Stimulated activated naive B cell treated with anti-CD40 and anti-IgM and Interleukin-4, amounts not matched to agents 10 μg/mL and 1 μg/mL and 100 μg/mL, for 72 hours (primary cell): ENCODE results near the gene HNF1B.

Source experiments
- ATAC-seq, 2 donors: fragments of 150-1000 bp; cut with Tn5 transposase; replicated peaks; 2 replicates each; pipeline ENCODE4 v1.10.0; 2021; ENCODE audit warnings: moderate library complexity in 1 of 2
- DNase-seq: peaks from one replicate; pipeline ENCODE4 v3.0.0; 2021
- H3K27ac Mint-ChIP-seq: one replicate; pipeline ENCODE4 v1.8.0; 2022; ENCODE audit warnings: mild to moderate bottlenecking, mixed read lengths
- H3K27me3 Mint-ChIP-seq, 2 donors: one replicate each; pipeline ENCODE4 v1.8.0; 2022; ENCODE audit warnings: mixed read lengths in 2 of 2
- H3K36me3 Mint-ChIP-seq, 2 donors: one replicate each; pipeline ENCODE4 v1.8.0; 2022; ENCODE audit warnings: mixed read lengths in 2 of 2, mild to moderate bottlenecking in 1 of 2
- H3K4me1 Mint-ChIP-seq, 2 donors: one replicate each; pipeline ENCODE4 v1.8.0; 2022; ENCODE audit warnings: mixed read lengths in 2 of 2, mild to moderate bottlenecking in 1 of 2
- H3K4me3 Mint-ChIP-seq, 2 donors: one replicate each; pipeline ENCODE4 v1.8.0; 2022; ENCODE audit warnings: mild to moderate bottlenecking in 2 of 2, mixed read lengths in 2 of 2, moderate library complexity in 1 of 2
- H3K9me3 Mint-ChIP-seq, 2 donors: one replicate each; pipeline ENCODE4 v1.8.0; 2022; ENCODE audit warnings: mixed read lengths in 2 of 2, mild to moderate bottlenecking in 1 of 2

HNF1B gene

DNA sequence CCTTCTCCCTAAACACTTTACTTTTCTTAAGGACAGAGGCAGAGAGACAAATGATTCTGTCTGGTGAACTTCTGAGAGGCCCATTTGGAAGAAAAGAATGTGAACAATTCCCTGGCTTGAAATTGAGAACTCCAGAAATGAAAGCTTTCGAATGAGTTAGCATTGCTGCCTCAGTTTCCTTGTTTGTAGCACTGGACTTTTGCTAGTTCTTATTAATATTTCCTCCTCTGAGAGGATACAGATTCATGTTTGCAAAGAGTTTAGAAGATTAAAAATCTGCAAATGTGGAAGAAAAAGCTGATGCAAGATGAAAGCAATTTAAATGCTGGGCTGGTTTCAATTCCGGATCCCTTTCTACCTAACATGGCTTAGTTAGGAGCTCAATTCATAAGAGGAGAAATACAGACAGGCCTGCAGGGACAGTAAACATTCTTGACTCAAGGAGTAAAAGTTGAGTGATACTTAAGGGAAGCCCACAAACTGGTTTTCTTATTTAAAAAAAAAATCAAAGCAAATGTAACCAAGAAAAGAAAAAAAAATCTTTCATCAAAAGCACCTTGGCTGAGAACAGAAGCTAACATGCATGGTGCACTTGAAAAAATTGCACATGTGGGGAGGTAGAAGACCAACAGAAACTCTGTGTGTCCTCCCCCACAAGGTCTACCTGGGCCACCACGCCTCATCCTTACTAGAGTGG, 27.1 kb downstream of the HNF1B start:
- no peak for ATAC-seq
- H3K27ac Mint-ChIP-seq = no peak overlapping the region
- H3K4me1 Mint-ChIP-seq = peaks cover 12 to 14% of the 10 kb centered on the region in 2 donors

DNA sequence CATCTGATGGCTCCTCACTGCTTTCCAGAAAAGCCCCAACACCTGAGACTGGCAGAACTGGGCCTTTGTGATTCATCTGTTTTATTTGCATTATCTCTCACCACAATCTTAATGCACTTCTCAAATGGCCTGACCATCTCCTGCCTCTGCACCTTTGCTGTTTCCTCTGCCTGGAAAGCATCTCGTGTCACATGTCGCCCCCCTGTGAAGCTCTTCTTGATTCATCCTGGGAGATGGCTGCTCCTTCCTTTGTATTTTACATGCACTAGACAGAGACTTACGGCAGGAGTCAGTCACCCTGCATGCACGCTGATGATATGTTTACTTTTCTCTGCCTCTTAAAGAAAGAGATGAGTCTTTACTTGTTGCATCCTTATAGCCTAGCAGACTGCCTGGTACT, 30.0 kb downstream of the HNF1B start:
- Mint-ChIP-seq H3K9me3 (no peaks in the 10 kb centered on the region), H3K27me3 (peaks cover 51 to 54% of the 10 kb centered on the region in 2 donors), H3K27ac (no peak overlapping the region), H3K36me3 (peaks cover 44 to 68% of the 10 kb centered on the region in 2 donors), H3K4me3 (no peak overlapping the region), H3K4me1 (peaks cover 12 to 16% of the 10 kb centered on the region in 2 donors)
- ATAC-seq (no peak), DNase-seq (no peak)

More for the DNA sequence above, 27.1 kb downstream of the HNF1B start:
- Mint-ChIP-seq H3K27me3 (peaks cover 39 to 48% of the 10 kb centered on the region in 2 donors), H3K9me3 (no peaks in the 10 kb centered on the region), H3K36me3 (peaks cover 44 to 66% of the 10 kb centered on the region in 2 donors), H3K4me3 (no peak overlapping the region)
- DNase-seq = no peak

DNA sequence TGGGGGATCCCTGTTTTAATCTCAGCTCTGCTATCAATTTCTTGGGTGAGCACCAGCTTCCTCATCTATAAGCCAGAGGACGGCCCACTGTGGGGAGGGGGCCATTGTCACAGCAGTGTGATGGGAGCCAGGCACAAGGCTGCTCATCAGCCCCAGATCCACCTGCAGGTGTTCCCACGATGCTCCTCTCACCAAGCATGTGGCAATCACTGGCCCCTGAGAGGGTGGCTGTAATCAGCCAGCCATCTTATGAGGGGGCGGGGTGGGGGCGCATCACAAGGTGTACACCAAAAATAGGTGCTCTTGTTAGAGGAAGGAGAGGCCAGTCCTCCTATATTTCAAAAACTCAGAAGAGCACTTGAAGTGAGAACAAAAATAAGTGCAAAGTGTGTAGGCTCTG, 31.2 kb downstream of the HNF1B start:
- H3K36me3 Mint-ChIP-seq = peaks cover 46 to 65% of the 10 kb centered on the region in 2 donors
- no peak for ATAC-seq
- peaks cover 46 to 56% of the 10 kb centered on the region in 2 donors for H3K27me3 Mint-ChIP-seq

DNA sequence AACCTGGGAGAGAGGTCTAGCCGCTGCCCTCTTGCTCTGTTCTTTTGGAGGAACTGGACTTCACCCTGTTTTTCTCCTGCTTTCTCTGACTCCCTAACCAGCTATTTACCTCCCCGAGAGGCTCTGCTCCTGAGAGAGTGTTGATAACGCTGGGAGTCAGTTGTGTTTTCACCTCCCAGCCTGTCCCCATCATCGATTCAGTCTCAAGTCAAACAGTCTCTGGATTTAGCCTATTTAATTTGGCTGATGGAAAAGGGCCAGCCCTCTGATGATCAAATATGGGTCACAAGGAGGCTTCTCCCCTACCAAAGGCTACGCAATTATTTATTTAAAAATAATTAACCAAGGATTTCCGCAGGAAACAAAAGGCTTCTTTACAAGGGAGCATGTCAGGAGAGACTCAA, 31.8 kb downstream of the HNF1B start:
- Mint-ChIP-seq H3K27me3 (peaks cover 43 to 56% of the 10 kb centered on the region in 2 donors), H3K4me1 (peaks cover 23 to 35% of the 10 kb centered on the region in 2 donors), H3K4me3 (no peak overlapping the region), H3K9me3 (no peaks in the 10 kb centered on the region), H3K36me3 (peaks cover 46 to 67% of the 10 kb centered on the region in 2 donors), H3K27ac (no peak overlapping the region)
- no peak for ATAC-seq
- DNase-seq = no peak

More for the DNA sequence above, 31.2 kb downstream of the HNF1B start:
- H3K4me3 Mint-ChIP-seq = no peak overlapping the region
- DNase-seq = no peak
- H3K4me1 Mint-ChIP-seq = peaks cover 22 to 29% of the 10 kb centered on the region in 2 donors
- H3K27ac Mint-ChIP-seq = no peak overlapping the region
- no peaks in the 10 kb centered on the region for H3K9me3 Mint-ChIP-seq

DNA sequence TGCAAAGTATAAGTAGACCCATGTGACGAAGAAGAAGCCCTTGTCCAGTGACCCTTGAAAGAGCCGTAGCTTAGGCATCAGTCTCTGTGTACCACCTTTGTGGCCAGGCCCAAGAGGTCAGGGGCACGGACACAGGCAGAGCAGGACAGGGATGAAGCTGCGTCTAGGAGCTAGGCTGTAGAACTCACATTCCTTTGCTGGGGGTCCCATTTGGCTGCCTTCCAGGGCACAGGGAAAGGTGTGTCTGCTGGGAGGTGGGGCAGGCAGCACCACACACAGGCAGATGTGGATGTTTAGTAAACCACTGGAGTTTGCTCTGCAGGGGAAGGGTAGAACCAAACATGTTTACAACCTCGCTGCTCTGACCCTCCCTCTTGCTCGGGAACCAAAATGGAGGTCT, 33.7 kb downstream of the HNF1B start:
- Mint-ChIP-seq H3K9me3 (no peaks in the 10 kb centered on the region), H3K36me3 (peaks cover 50 to 73% of the 10 kb centered on the region in 2 donors), H3K27ac (no peak overlapping the region), H3K27me3 (peaks cover 41 to 50% of the 10 kb centered on the region in 2 donors), H3K4me1 (peaks cover 24 to 37% of the 10 kb centered on the region in 2 donors), H3K4me3 (no peak overlapping the region)
- ATAC-seq (no peak), DNase-seq (no peak)

DNA sequence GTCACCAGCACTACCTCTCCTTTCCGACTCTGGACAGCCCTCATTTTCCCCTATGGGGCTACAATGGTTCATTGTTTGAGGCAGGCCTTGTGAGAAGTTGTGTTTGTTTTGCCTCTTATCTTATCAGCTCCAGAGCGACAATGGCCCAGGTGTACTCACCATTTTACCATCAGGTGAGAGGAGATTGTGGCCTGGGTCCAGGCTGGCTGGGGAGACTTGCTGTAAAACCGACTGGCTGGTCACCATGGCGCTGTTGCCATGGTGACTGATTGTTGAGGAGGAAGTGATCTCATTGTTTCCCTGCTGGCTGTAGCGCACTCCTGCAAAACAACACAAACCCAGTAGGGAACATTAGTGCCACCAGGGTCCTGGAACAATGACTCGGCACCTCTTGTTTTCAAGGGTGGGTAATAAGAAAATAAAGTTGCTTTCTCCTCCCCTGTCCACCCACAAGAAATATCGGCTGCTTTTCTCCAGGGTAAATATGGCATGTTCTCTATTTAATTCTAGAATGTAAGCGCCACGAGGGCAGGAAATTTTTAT, 34.4 kb downstream of the HNF1B start:
- peaks cover 39 to 47% of the 10 kb centered on the region in 2 donors for H3K27me3 Mint-ChIP-seq
- peak overlapping the region; percentile 14 for H3K27ac Mint-ChIP-seq
- peaks cover 24 to 37% of the 10 kb centered on the region in 2 donors for H3K4me1 Mint-ChIP-seq
- DNase-seq = no peak
- peaks cover 50 to 72% of the 10 kb centered on the region in 2 donors for H3K36me3 Mint-ChIP-seq
- H3K9me3 Mint-ChIP-seq = no peaks in the 10 kb centered on the region
- H3K4me3 Mint-ChIP-seq = no peak overlapping the region
- no peak for ATAC-seq

DNA sequence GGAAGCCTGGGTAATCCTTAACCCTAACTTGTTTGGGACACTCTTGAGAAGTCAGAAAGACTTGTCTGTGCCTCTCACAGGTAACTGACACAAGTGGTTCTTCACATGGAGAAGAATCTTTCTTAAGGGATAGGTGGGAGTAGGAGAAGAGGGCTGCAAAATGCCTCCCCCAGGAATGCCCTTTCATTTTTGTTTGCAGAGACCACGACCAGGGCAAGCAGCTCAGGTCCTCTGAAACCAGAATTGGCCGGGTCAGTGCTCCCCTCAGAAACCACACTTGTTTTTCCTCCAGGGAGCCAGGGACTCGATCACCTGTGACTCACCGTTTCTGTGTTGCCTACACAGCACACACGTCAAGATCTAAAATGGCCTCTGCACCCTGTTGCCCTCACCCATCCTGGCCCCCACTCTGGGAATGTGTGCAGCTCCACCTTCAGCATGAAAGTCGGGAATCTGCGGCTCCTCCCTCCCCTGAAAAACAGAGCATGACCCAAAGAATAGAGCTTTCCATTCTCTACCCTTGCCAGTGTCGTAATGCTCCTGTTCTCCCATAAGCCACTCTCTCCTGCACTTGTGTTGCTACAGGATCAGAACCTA, 36.1 kb downstream of the HNF1B start:
- Mint-ChIP-seq H3K4me1 (peaks cover 16 to 25% of the 10 kb centered on the region in 2 donors), H3K27me3 (peaks cover 39 to 42% of the 10 kb centered on the region in 2 donors), H3K27ac (no peak overlapping the region), H3K36me3 (peaks cover 54 to 75% of the 10 kb centered on the region in 2 donors), H3K4me3 (no peak overlapping the region), H3K9me3 (no peaks in the 10 kb centered on the region)
- ATAC-seq (peak; percentile 87 to 88), DNase-seq (no peak)

DNA sequence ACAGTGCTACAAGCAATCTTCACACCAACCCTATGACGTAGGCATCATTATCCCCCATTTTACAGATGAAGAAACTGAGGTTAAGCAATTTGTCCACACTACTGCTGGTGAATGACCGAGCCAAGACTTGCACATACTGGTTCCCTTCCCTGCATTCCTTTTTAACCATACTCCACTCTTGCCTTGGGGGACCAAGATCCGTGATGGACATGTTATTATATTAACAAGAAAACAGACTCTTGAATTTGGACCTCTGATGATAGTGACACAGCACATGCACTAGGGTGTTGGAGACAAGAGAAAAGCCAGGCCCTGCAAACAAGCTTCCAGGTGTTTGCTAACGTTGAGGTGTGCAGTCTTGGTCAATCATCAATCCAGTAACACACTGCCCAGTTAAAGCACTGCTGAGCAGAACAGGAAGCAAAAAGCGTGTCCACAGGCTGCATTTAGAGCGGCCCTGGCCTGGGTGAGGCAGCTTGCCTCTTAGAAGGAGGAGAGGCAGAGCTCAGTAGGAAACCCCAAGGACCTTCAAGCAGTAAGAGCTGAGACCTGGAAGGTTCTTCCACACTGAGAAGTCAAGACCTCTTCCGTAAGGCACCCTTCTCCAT, 36.7 kb downstream of the HNF1B start:
- peak; percentile 46 to 50 for ATAC-seq
- Mint-ChIP-seq H3K4me1 (peaks cover 15 to 23% of the 10 kb centered on the region in 2 donors), H3K27ac (no peak overlapping the region), H3K4me3 (no peak overlapping the region), H3K9me3 (no peaks in the 10 kb centered on the region), H3K36me3 (peaks cover 52 to 77% of the 10 kb centered on the region in 2 donors), H3K27me3 (peaks cover 38 to 40% of the 10 kb centered on the region in 2 donors)
- no peak for DNase-seq

DNA sequence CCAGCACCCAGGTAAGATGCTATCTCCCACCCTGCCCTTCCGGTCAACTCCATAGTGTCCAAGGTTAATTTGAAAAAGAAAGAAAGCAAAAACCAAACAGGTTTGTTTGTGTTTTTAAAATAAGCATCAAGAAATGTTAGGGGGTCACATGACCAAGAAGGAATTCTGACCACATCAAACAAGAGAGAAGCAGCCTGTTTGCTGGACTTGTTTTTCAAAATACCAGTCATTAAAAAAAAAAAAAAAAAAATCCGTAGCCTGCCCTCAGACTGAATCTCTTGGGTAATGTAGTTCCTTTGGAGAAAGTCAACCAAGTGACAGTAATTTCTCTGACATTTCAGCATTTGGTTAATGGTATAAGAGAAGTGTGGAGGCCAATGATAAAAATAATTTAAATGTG, 38.4 kb downstream of the HNF1B start:
- no peak for ATAC-seq
- H3K36me3 Mint-ChIP-seq = peaks cover 50 to 81% of the 10 kb centered on the region in 2 donors
- peaks cover 26 to 31% of the 10 kb centered on the region in 2 donors for H3K27me3 Mint-ChIP-seq
- DNase-seq = no peak
- H3K9me3 Mint-ChIP-seq = no peaks in the 10 kb centered on the region
- H3K4me3 Mint-ChIP-seq = no peak overlapping the region
- H3K4me1 Mint-ChIP-seq = peaks cover 24 to 39% of the 10 kb centered on the region in 2 donors
- no peak overlapping the region for H3K27ac Mint-ChIP-seq

DNA sequence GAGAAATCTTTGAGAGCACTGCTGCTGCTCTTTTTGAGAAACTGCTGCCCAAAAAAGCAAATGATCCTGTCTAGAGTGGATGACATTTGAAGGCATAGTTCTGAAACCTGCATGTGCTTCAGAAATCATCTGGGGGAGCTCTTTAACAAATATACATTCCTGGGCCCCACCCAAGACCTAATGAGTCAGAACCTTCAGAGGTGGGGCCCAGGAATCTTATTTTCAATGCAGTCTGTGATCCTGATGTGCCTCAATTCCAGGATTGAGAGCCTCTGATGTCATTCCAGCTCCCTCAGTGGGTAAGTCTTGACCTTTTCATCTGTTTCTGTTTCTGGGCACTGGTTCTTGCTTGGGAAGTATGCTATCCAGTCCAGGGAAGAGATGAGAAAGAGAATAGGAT, 42.3 kb downstream of the HNF1B start:
- Mint-ChIP-seq H3K27me3 (peaks cover 26 to 27% of the 10 kb centered on the region in 2 donors), H3K36me3 (peaks cover 51 to 78% of the 10 kb centered on the region in 2 donors), H3K9me3 (no peaks in the 10 kb centered on the region), H3K27ac (no peak overlapping the region), H3K4me3 (peak overlapping the region; percentile 22 to 45), H3K4me1 (peaks cover 25 to 36% of the 10 kb centered on the region in 2 donors)
- peak in 1 of 2 donors; percentile 53 for ATAC-seq
- no peak for DNase-seq

DNA sequence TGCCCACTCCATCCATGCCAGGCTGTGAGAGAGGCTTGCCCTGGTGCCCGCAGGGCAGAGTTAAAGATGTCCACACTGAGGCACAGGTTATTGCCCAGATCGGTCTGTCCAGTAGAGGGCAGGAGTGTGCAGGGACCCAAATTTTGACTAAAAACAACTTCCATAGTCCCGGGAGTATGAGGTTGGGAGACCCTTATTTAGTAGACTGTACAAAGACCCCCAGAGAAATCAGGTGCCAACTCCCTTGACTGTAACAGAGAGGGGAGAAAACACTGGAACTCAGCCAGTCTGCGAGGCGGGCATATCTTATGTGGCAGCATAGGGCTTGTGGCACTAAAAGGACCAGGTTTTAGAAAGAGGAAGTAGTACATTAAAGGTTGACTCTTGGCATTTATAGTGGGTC, 43.4 kb downstream of the HNF1B start:
- H3K4me3 Mint-ChIP-seq = peak overlapping the region; percentile 66
- ATAC-seq (peak; percentile 83 to 85), DNase-seq (peak; percentile 23)
- no peaks in the 10 kb centered on the region for H3K9me3 Mint-ChIP-seq
- H3K36me3 Mint-ChIP-seq = peaks cover 58 to 84% of the 10 kb centered on the region in 2 donors
- peaks cover 33 to 36% of the 10 kb centered on the region in 2 donors for H3K27me3 Mint-ChIP-seq
- no peak overlapping the region for H3K27ac Mint-ChIP-seq
- H3K4me1 Mint-ChIP-seq = peaks cover 25 to 40% of the 10 kb centered on the region in 2 donors

DNA sequence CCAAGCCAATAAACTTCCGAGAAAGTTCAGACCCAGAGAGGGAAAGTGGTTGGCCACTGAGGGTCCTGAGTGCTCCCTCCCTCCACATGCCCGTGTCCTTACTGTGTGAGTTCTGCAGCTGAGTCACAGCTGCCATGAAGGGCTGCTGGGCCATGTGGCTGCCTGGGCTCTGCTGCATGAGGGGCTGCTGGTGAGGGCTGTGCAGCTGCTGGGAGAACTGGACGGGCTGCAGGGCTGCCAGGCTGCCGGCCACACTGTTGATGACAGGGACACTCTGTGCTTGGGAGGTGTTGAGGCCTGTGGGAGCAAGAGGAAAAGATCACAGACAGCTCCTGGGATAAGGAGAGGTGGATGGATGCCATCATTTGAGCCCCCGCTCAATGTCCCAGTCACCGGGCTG, 44.0 kb downstream of the HNF1B start:
- H3K27ac Mint-ChIP-seq = no peak overlapping the region
- H3K4me1 Mint-ChIP-seq = peaks cover 25 to 40% of the 10 kb centered on the region in 2 donors
- H3K9me3 Mint-ChIP-seq = peaks cover 0 to 1% of the 10 kb centered on the region in 2 donors
- peaks cover 32 to 33% of the 10 kb centered on the region in 2 donors for H3K27me3 Mint-ChIP-seq
- H3K4me3 Mint-ChIP-seq = no peak overlapping the region
- DNase-seq = no peak
- no peak for ATAC-seq
- H3K36me3 Mint-ChIP-seq = peaks cover 58 to 86% of the 10 kb centered on the region in 2 donors

DNA sequence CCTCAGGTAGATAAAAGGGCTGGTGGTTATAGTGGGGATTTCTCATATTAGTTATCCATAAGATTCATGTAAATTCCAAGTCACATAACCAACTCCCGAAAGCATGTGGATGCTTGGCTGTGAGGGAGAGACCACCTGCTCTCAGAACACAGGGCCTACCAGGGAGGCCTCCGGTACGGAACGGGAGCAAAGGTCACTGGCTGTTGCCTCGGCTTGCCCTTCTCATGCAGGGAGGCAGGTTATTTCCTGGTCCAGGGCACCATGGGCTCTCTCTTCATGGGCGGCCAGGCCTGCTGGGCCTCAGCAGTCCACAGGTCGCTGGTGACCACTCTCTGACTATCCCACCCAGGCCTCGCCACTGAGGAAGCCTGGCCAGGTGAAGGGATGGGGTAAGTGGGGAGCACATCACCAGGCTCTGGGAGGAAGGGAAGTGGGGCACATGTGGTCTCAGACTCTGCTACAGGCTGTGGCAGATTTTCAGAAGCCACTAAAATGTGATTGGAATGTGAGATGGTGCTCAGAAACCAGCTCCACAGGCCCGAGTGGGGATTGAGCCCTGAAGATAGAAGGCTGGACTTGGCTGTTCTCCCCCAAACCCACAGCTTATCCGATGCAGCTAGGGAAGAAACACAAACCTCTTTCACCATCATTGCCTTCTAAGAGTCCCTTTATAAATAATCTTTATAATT, 45.4 kb downstream of the HNF1B start:
- Mint-ChIP-seq H3K4me1 (peaks cover 25 to 40% of the 10 kb centered on the region in 2 donors), H3K27ac (no peak overlapping the region), H3K9me3 (peaks cover 1 to 3% of the 10 kb centered on the region in 2 donors), H3K27me3 (peaks cover 23 to 26% of the 10 kb centered on the region in 2 donors), H3K4me3 (no peak overlapping the region), H3K36me3 (peaks cover 57 to 80% of the 10 kb centered on the region in 2 donors)
- ATAC-seq (no peak), DNase-seq (no peak)

DNA sequence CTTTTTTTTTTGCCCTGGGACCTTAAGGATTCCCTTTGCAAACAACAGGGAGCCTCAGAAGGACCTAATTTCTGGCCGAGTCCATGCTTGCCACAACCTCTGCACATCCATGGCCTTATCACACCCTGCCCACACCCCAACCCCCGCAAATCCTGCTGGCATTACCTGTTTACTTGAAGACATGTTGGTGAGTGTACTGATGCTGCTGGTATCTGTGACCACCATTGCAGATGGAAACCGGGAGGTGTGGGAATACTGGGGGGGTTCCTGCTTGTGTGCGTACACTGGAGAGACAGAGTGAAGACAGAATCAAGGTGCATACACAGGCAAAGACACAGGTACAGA, 46.0 kb downstream of the HNF1B start:
- H3K36me3 Mint-ChIP-seq = peaks cover 53 to 76% of the 10 kb centered on the region in 2 donors
- no peak for ATAC-seq
- peaks cover 21 to 23% of the 10 kb centered on the region in 2 donors for H3K27me3 Mint-ChIP-seq
- no peak overlapping the region for H3K4me3 Mint-ChIP-seq
- H3K4me1 Mint-ChIP-seq = peaks cover 25 to 40% of the 10 kb centered on the region in 2 donors
- no peak for DNase-seq
- no peak overlapping the region for H3K27ac Mint-ChIP-seq
- H3K9me3 Mint-ChIP-seq = peaks cover 1 to 3% of the 10 kb centered on the region in 2 donors
